ENCODE data around the gene ABLIM2. TPM values are rescaled to one million over a fixed set of nuclear protein-coding genes. Genes with fewer than 3 reads are reported as not detected.

The ABLIM2 gene
- total RNA-seq, 2 experiments from 2014 or later, result 0.76 TPM; not detected in 1

DNA sequence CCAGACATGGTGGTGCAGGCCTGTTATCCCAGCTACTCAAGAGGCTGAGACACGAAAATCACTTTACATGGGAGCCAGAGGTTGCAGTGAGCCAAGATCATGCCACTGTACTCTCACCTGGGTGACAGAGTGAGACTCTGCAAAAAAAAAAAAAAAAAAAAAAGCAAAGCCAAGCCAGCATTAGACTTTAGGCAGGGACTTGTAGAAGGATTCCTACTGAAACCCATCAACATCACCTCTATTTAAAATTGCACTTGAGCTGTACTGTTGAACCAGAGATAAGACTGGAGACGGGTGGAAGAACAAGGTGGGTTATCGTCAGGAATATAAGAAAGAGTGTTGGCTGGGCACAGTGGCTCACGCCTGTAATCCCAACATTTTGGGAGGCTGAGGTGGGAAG lies 203.2 kb downstream of the ABLIM2 start:
- no peaks in the 10 kb centered on the region for H3K9me2 ChIP-seq (ENCODE audit: insufficient read depth, low read length)
- intact Hi-C loops (cut with micrococcal nuclease; ENCODE audit: unreplicated experiment), result no loop called here
- no peak overlapping the region for H2AFZ ChIP-seq (ENCODE audit: low read length)
- TF ChIP-seq CTCF (conservative IDR thresholded peaks at IDR 0.05; ENCODE audit: low read length) (no peak), EZH2phosphoT487 (IDR thresholded peaks at IDR 0.05; ENCODE audit: borderline replicate concordance, low read depth, low read length) (no peak)
- no peaks in the 10 kb centered on the region for H3K4me1 ChIP-seq (ENCODE audit: insufficient read depth, low read length, poor library complexity, severe bottlenecking)
- no peak overlapping the region for H3K27ac ChIP-seq (ENCODE audit: low read depth, low read length, poor library complexity, severe bottlenecking)
- no peaks in the 10 kb centered on the region for H3K9me3 ChIP-seq (ENCODE audit: low read length)
- no peaks in the 10 kb centered on the region for H4K20me1 ChIP-seq (ENCODE audit: insufficient read depth, low read length)
- ChIA-PET CTCF (ENCODE audit: unreplicated experiment) (no interaction called here), POLR2A (no interaction called here)
- H3K4me2 ChIP-seq (ENCODE audit: low read length), result no peak overlapping the region
- no peaks in the 10 kb centered on the region for H3K79me2 ChIP-seq (ENCODE audit: insufficient read depth, low read depth, low read length)
- no peak for DNase-seq (ENCODE audit: low spot score)
- H3K36me3 ChIP-seq (ENCODE audit: insufficient read depth, low read length), result no peaks in the 10 kb centered on the region
- no TSS peak for BruUV-seq (replicated peaks)
- no peak overlapping the region for H3K4me3 ChIP-seq (ENCODE audit: low read depth, low read length, poor library complexity, severe bottlenecking)

- BruUV-seq (replicated peaks), result no TSS peak
- Histone ChIP-seq H3K27ac (ENCODE audit: low read depth, low read length, poor library complexity, severe bottlenecking) (no peak overlapping the region), H3K36me3 (ENCODE audit: insufficient read depth, low read length) (no peaks in the 10 kb centered on the region), H3K9me3 (ENCODE audit: low read length) (no peaks in the 10 kb centered on the region), H3K79me2 (ENCODE audit: insufficient read depth, low read depth, low read length) (no peaks in the 10 kb centered on the region), H2AFZ (ENCODE audit: low read length) (no peak overlapping the region), H3K4me1 (ENCODE audit: insufficient read depth, low read length, poor library complexity, severe bottlenecking) (no peaks in the 10 kb centered on the region), H4K20me1 (ENCODE audit: insufficient read depth, low read length) (no peaks in the 10 kb centered on the region), H3K9me2 (ENCODE audit: insufficient read depth, low read length) (no peaks in the 10 kb centered on the region), H3K4me3 (ENCODE audit: low read depth, low read length, poor library complexity, severe bottlenecking) (no peak overlapping the region), H3K4me2 (ENCODE audit: low read length) (no peak overlapping the region)
- CTCF ChIA-PET (ENCODE audit: unreplicated experiment), result no interaction called here
- no peak for DNase-seq (ENCODE audit: low spot score)
- POLR2A ChIA-PET, result interaction anchor here (1.0 kb wide), 1 partner anchor 17 kb away, joined by 3 read pairs; no protein-coding TSS in a partner anchor
- no peak for TF ChIP-seq CTCF (conservative IDR thresholded peaks at IDR 0.05; ENCODE audit: low read length)
- no peak for TF ChIP-seq EZH2phosphoT487 (IDR thresholded peaks at IDR 0.05; ENCODE audit: borderline replicate concordance, low read depth, low read length)
- intact Hi-C loops (cut with micrococcal nuclease; ENCODE audit: unreplicated experiment), result no loop called here
Measured at GRCh38 chr4:7952615-7953014, 206.0 kb downstream of the ABLIM2 start.

DNA sequence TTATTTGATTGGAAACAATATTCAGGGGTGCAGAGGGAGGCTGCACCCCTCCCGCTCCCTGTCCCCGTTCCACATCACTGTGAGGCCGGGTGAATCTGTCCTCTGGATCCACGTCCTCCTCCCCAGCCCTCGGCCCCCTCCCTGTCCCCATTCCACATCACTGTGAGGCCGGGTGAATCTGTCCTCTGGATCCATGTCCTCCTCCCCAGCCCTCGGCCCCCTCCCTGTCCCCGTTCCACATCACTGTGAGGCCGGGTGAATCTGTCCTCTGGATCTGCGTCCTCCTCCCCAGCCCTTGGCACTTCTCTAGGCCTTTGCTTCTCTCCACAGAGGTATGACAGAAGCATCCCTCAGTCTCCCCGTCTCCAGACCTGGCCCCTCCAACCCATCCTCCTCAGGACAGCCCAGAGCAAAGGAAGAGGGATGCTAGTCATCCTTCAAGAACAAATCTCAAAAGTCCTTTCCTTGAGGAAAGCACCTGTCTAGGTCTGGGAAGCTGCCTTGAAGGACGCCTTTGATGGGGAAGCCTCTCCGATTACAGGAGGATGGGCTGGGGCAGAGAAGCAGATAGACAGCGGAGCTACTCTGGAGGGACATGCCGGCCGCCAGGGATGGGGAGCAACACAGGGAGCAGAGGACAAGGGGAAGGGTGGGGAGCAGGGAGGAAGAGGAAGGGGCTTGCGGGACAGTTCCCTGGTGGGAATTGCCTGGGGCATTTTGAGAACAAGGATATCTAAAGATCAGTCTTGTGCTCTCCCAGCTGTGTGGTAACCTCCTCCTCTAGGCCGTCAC lies 208.1 kb downstream of the ABLIM2 start:
- DNase-seq (ENCODE audit: low spot score), result no peak
- TF ChIP-seq CTCF (conservative IDR thresholded peaks at IDR 0.05; ENCODE audit: low read length) (no peak), EZH2phosphoT487 (IDR thresholded peaks at IDR 0.05; ENCODE audit: borderline replicate concordance, low read depth, low read length) (no peak)
- H3K4me1 ChIP-seq (ENCODE audit: insufficient read depth, low read length, poor library complexity, severe bottlenecking), result no peaks in the 10 kb centered on the region
- no TSS peak for BruUV-seq (replicated peaks)
- CTCF ChIA-PET (ENCODE audit: unreplicated experiment), result interaction anchor here (0.6 kb wide), 1 partner anchor 1257 kb away, joined by 3 read pairs; the partner anchor contains the start of gene S100P
- no peak overlapping the region for H3K4me2 ChIP-seq (ENCODE audit: low read length)
- H3K79me2 ChIP-seq (ENCODE audit: insufficient read depth, low read depth, low read length), result no peaks in the 10 kb centered on the region
- no peak overlapping the region for H3K4me3 ChIP-seq (ENCODE audit: low read depth, low read length, poor library complexity, severe bottlenecking)
- no peaks in the 10 kb centered on the region for H3K9me3 ChIP-seq (ENCODE audit: low read length)
- no peaks in the 10 kb centered on the region for H3K9me2 ChIP-seq (ENCODE audit: insufficient read depth, low read length)
- intact Hi-C loops (cut with micrococcal nuclease; ENCODE audit: unreplicated experiment), result no loop called here
- no peaks in the 10 kb centered on the region for H4K20me1 ChIP-seq (ENCODE audit: insufficient read depth, low read length)
- no peaks in the 10 kb centered on the region for H3K36me3 ChIP-seq (ENCODE audit: insufficient read depth, low read length)
- H3K27ac ChIP-seq (ENCODE audit: low read depth, low read length, poor library complexity, severe bottlenecking), result no peak overlapping the region
- POLR2A ChIA-PET, result no interaction called here
- H2AFZ ChIP-seq (ENCODE audit: low read length), result no peak overlapping the region
